Inflammatory macrophage treated with lipopolysaccharide for 4 hours (primary cell): Measurements from ENCODE around the gene HYI.
"Not testable (repeated sequence)": the region's sequence is repeated elsewhere in the genome, so short reads cannot be mapped to it uniquely, and the experiment has no call there.

Source experiments
- DNase-seq: peaks from one replicate; pipeline ENCODE4 v3.0.0-alpha.2; 2020

The HYI gene, protein sequence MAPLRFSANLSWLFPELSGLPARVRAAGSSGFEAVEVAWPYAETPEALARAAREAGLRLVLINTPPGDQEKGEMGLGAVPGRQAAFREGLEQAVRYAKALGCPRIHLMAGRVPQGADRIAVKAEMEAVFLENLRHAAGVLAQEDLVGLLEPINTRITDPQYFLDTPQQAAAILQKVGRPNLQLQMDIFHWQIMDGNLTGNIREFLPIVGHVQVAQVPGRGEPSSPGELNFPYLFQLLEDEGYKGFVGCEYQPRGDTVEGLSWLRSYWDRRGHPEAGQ

DNA sequence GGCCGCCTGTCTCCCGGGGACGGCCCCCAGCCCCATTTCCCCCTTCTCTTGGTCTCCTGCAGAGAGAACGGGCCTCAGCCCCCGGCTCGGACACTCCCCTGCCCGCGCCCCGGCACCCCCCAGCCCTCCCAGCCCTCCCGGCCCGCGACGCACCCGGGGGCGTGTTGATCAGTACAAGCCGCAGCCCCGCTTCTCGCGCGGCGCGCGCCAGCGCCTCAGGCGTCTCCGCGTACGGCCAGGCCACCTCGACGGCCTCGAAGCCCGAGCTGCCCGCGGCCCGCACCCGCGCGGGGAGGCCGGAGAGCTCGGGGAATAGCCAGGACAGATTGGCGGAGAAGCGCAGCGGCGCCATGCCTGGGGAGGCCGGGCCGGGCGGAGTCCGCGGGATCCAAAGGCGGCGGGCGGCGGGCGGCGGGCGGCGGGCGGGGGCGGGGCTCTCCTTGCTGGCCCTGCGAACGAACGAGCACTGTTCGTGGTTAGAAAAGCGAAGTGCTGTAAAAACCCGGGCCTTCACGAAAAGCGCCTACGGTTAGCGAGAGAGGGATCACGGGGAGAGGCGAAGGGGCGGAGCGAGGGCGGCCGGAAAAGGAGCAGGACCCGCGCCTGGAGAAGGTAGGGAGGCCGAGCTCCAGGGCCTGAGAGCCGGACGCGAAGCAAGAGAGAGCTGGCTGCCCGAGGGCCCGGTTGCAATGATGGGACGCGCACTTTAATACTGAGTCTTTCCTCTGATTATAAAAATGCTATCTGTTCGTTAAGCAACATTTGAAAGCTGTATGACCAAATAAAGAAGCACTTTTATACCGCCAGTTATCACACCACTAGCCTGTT, at the start of gene HYI:
HYI (minus strand) TSS at position 490 of the 828 bp plus-strand sequence; CDS start at position 352, 138 bp downstream.
- DNase-seq, result peak; percentile 83

DNA sequence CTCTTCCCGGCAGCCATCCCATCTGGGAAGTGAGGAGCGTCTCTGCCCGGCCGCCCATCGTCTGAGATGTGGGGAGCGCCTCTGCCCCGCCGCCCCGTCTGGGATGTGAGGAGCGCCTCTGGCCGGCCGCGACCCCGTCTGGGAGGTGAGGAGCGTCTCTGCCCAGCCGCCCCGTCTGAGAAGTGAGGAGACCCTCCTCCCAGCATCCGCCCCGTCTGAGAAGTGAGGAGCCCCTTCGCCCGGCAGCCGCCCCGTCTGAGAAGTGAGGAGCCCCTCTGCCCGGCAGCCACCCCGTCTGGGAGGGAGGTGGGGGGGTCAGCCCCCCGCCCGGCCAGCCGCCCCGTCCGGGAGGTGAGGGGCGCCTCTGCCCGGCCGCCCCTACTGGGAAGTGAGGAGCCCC, 48.1 kb upstream of the HYI start:
- not testable (repeated sequence) for DNase-seq

DNA sequence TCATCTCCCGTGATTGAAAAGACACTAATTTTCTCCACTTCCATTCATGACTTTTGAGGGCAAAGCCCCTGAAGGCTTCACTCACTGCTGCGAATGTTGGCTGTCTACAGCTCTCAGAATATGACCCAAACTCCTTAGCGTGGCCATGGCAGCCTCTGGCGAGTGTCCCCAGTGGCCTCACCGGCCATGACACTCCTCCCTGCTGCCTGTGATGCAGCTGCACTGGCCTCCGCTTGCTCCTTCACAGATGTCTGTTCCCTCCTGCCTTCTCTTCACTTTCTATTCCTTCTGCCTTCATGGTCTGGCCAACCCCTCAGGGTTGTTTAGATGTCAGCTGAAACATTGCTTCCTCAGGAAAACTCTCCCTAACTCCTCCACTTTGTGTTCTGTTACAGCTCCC, 46.2 kb upstream of the HYI start:
- DNase-seq, result no peak

DNA sequence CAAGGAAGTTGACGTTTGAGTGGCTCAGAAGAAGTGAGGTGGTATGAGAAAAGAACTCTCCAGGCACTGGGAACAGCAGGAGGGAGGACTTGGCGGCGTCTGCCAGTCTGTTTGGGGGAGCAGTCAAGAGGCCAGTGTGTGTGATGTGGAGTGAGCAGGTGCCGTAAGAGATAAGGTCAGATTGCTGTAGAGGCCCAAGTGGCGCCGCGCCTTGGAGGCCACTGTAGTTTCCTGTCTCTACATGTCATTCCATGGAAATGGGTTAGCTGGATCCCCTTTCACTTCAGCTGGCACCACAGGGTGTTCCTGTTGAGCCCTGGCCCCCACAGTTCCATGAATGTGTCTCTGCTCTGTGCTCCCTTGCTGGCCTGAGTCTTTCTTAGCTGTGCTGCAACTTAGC, 41.5 kb upstream of the HYI start:
- no peak for DNase-seq

DNA sequence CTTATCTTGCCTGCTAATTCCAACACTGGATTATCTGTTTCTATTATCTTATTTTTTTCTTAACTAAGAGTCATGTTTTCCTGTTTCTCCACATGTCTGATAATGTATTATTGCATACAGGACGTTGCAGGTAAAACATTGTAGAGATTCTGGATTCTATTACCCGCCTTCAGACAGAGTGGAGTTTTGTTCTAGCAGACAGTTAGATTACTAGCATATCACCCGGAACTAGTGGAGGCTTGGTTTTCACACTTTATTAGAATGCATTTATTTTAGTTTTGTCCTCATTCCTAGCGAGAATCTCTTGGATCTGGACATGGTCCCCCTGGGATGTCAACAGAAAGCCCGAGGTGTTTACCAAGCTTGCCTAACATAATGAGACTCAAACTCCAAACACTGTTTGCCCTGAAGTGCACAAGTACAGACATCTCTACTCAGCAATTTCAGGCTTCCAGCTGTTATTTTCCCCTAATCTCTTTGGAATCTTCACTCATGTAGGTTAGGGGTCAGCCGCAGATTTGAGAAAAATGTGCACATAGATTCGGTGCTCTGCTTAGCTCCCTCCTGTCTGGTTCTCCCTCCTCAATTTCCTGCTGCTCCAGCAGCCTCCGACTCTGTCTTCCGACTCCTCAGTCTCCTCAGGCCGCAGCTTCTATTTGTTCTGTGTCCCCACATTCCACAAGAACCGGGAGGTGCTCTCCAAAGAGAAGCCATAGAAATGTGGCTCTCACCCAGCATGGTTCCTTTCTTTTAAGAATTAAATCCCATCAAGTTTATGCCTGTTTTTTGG, 40.1 kb upstream of the HYI start:
- DNase-seq, result no peak

DNA sequence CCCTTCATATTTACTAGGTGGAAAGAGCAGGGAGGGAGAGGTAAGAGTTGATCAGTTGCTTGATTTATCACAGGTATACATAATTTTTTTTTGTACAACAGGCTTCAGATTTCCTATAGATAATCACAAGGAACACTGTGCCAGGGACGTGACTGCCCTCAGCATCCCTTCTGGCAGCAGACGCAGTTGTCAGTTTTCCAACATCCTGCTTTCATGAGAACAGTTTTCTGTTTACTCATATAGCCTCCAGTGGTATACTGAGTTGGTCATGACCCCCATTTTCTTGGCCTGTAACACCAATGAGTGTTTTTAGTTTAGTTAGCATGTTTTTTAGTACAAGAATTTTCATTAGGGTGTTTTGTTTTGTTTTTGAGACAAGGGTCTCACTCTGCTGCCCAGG, 39.1 kb upstream of the HYI start:
- no peak for DNase-seq

DNA sequence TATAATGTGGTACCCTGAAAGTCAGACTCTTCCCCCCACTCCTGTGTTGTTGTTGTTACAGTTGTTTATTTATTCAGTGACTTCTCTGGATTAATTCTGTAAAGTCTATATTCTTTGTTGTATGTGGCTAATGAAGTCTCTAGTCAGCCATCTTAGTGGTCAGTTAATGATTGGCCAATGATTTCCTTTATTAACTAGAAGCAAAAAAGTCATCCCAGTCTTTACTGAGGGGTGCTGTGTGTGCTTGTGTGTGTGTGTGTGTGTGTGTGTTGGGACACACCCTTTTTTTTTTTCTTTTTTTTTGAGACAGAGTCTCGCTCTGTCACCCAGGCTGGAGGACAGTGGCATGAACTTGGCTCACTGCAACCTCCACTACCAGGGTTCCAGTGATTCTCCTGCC, 37.3 kb upstream of the HYI start:
- no peak for DNase-seq

DNA sequence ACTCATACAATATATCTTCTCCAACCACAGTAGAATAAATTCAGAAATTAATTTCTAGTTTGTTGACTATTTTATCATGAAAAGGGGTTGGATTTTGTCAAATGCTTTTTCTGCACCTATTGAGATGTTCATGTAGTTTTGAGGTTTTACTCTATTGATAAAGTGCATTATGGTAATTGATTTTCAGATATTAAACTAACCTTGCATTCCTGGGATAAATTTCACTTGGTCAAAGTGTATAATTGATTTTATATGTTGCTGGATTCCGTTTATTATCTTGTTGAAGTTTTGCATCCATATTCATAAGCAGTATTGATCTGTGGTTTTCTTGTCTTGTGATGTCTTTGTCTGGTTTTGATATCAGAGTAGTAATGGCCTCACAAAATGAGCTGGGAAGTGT, 34.4 kb upstream of the HYI start:
- DNase-seq, result no peak

DNA sequence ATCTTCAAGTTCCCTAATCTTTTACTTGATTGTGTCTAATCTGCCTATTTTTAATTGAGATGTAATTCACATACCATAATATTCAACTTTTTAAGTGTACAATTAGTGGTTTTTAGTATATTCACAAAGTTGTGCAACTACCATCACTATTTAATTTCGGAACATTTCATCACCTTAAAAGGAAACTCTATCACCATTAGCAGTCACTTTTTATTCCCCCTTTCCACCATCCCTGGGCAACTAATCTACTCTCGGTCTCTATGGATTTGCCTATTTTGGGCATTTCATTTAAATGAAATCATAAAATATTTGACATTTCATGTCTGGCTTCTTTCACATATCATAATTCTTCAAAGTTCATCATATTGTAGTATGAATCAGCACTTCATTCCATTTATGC, 30.6 kb upstream of the HYI start:
- DNase-seq, result no peak

DNA sequence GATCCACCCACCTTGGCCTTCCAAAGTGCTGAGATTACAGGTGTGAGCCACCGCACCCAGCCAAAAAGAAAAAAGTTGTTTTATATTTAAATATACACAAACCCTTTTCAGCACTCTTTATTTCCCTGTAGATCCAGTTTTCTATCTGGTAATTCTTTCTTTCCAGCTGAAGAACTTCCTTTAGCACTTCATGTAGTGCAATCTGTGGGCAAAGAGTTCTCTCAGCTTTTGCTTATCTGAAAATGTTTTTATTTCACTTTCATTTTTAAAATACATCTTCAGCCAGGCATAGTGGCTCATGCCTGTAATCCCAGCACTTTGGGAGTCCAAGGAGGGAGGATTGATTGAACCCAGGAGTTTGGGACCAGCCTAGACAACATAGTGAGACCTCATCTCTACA, 28.5 kb upstream of the HYI start:
- DNase-seq, result peak; percentile 15

DNA sequence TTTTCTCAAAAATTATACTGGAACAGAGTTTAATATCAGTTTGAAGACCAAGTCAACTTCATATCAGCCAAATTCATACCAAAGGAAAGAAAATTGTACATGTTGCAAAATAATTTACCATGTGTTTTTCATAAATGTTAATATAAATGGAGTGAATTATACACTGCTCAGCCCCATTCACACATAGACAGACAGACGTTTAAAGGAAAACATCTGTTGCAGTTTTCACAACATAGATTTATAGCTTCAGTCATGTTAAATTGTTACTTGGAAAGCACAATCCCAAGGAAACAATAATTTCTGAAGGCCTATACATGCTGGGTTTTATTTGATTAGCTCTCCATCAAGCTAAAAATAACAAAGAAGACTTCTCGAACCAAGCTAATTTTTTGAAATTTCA, 27.8 kb upstream of the HYI start:
- DNase-seq, result no peak

DNA sequence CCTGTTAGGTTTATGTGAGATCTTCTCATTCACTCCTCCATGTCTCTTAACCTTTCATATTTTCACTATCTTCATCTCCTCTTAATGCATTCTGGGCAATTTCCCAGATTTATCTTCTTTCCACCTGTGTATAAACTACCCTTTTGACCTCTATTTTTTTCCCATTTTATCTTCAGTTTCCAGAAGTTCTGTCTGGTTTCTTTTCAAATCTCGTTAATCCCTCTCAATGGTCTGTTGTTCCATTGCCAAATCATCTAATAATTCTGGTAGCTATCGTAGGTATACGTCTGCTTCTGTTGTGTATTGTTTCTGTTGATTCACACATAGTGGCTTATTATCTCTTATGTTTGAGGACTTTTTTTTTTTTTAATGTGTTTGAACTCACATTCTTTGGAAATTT, 25.7 kb upstream of the HYI start:
- no peak for DNase-seq

DNA sequence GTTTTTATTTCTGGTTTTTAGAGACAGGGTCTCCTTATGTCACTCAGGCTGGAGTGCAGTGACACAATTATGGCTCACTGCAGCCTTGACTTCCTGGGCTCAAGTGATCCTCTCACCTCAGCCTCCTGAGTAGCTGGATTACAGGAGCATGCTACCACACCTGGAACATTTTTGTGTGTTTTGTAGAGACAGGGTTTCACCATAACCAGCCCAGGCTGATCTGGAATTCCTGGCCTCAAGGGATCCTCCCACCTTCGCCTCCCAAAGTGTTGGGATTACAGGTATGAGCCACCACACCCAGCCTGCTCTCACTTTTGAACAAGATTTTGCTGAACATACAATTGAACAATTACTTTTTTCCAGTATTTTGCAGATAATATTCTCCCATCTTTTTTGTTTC, 24.0 kb upstream of the HYI start:
- DNase-seq, result no peak

DNA sequence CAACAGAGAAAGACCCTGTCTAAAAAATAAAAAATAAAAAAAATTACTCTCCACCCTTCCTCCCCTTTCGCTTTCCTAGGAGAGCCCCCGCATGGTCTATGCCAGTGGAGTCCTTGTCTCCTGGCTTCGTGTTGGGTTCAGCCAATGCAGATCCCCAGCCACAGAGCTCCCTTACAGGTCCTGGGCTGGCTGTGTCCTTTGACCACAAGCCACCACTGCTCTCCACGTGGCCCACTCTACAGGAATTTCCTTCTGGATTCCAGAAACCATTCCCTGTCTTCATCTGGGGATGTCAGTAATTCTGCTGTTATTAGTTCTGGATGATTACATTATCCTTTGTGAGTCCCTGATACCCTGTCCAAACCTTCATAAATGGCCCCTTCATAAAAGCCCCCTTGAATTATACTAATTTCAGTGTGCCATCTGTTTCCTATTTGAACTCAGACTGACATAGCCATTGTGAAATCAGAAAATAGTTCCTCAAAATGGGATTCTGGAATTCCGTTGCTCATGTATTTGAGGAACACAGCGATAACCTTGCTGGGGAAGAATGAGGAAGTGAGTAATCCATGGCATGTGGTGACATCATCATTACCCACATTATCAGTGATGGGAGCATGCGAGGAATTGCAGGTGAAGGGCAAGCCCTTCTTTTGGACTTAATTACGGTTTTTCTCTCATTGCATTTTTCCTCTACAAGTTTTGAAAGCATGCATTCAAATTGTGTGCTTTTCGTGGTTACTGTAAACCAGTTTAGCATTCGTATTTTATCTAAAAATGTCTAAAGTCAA, 22.1 kb upstream of the HYI start:
- peak; percentile 19 for DNase-seq

DNA sequence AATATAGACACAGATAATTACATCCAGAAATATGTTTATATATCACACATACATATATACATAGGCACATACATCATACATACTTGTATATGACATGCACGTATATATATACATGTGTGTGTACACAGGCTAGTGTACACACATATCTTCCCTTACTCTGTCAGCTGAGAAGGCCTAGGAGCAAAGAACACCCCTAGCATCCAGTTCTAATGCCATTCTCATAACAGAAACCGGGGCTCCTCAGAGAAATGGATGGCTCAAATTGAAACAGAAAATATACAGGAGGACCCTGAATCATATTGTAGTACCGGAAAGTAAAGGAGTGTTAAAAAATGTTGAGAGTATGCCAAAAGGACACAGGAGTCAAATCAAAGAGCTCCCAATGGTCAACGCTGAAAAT, 19.7 kb upstream of the HYI start:
- no peak for DNase-seq

DNA sequence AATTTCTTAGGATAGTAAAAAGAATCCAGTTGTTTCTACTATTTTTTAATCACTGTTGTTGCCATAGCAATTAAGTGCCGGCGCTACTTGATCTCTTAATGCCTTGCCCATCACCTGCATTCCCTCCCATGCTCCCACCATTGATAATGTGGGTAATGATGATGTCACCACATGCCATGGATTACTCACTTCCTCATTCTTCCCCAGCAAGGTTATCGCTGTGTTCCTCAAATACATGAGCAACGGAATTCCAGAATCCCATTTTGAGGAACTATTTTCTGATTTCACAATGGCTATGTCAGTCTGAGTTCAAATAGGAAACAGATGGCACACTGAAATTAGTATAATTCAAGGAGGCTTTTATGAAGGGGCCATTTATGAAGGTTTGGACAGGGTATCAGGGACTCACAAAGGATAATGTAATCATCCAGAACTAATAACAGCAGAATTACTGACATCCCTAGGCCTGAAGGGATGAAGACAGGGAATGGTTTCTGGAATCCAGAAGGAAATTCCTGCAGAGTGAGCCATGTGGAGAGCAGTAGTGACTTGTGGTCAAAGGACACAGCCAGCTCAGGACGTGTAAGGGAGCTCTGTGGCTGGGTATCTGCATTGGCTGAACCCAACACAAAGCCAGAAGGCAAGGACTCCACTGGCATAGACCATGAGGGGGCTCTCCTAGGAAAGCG, 18.9 kb upstream of the HYI start:
- DNase-seq, result not testable (repeated sequence)

DNA sequence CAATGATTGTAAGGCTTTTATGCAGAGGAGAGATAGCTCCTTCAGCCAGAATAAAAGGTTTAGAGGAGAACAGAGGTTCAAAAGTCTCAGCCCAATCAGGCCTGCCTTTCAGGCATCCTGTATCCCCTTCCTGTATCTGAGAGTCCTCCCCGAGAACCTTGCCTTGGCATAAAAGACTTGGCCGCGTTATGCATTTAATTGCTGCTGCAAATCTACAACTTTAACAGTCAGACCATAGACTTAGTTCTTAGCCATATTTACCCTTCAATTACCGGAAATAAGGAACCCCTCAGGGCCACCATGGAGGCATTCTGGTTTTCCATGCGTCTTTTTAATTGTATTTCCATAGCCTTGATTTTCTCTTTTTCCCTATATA, 18.3 kb upstream of the HYI start:
- no peak for DNase-seq

DNA sequence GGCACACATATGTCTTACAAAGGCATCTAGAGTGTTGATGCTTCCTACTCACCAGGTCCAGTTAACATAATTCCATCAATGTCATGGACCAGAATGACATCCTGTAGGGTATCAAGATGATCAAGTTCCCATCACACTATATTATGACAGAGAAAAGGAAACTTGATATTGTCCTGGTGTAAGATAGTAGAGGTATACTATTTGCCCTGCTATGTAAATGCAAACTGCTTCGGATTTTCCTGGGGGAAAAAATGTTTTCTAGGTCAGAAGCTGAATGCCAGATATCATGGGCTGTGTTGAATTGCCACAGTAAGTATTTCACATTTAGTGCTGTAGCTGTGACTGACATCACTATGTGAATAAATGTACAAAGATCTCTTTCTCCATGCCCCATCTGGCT, 16.2 kb upstream of the HYI start:
- DNase-seq, result no peak

DNA sequence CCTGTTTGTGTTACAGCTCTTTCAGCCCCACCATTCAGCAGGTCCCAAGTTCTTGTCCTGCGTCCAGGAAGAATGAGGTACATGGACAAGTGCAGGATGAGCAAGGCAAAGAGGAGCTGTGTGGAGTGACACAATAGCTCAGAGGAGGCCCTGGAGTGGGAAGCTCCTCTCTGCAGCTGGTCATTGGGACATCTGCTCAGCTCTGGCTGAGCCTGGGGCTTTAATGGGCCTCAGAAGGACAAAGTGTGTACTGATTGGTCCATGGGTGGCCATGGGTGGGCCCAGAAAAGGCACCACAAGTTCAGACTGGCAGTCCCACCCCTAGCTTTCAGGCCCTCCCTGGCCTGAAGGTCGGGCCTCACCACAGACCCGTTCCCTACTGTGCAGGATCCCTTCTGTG, 14.7 kb upstream of the HYI start:
- DNase-seq, result no peak

DNA sequence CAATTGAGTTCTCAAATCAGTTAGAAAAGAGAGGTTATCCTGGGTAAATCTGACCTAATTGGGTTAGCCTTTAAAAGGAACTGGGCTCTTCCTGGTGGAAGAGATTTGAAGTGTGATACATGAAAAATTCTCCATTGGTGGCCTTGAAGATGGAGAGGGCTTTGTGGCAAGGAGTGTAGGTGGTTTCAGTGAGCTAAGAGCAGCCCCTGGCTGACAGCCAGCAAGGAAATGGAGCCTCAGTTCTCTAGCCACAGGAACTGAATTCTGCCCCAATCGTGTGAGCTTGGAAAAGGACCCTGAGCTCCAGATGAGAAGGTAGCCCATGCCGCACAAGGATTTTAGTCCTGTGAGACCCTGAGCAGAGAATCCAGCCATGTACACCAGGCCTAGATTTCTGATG, 12.7 kb upstream of the HYI start:
- DNase-seq, result peak; percentile 15

DNA sequence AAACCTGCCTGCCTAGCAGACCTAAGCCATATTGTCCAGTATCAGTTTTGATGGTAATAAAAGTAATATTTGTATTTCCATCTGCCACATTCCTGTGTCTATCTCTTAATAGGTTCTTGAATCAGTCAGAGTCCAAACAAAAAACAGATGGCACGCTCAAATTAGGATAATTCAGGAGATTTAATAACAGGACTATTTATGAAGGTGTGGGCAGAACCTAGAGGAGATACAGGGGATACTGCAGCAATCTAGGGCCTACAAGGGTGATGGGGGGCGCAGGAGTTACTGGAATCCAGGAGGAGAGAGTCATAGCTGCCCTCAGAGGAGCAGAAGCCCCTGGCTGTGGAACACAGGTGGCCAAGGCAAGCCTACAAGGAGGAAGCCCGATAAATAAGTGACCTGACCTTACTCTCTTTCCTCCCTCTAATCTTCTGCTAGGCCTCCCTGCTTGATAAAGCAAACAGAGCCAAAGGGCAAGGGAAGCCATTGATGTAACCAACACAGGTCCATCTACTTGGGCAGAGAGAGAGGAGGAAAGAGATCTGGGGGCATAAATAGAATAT, 11.9 kb upstream of the HYI start:
- no peak for DNase-seq
